Liver (tissue), 9 donors: ENCODE results near the gene SRY. TPM values are rescaled to one million over a fixed set of nuclear protein-coding genes. Genes with fewer than 3 reads are reported as not detected.

Source experiments
- DNase-seq: peaks from one replicate; pipeline ENCODE4 v3.0.0-alpha.2; 2017; ENCODE audit warnings: low spot score
- H3K27ac ChIP-seq, 2 donors: one replicate each; pipeline ENCODE4 v1.7.0; 2013; ENCODE audit warnings: inconsistent platforms in 2 of 2, low read length in 2 of 2, control low read depth in 1 of 2, low read depth in 1 of 2, mild to moderate bottlenecking in 1 of 2
- H3K27me3 ChIP-seq, 4 donors: one replicate each; pipeline versions ENCODE4 v1.6.1 to v1.7.0; 2013; ENCODE audit warnings: low read length in 3 of 4, inconsistent platforms in 1 of 4, mild to moderate bottlenecking in 1 of 4, moderate library complexity in 1 of 4; ENCODE audit not compliant: control insufficient read depth in 4 of 4, insufficient read depth in 4 of 4
- H3K36me3 ChIP-seq, 4 donors: one replicate each; pipeline versions ENCODE4 v1.6.1 to v1.7.0; 2013; ENCODE audit warnings: low read length in 3 of 4, mild to moderate bottlenecking in 3 of 4, low read depth in 1 of 4, moderate library complexity in 1 of 4; ENCODE audit not compliant: control insufficient read depth in 4 of 4, insufficient read depth in 3 of 4
- H3K4me1 ChIP-seq, 4 donors: one replicate each; pipeline versions ENCODE4 v1.6.1 to v1.7.0; 2013; ENCODE audit warnings: low read length in 3 of 4, mild to moderate bottlenecking in 3 of 4, moderate library complexity in 1 of 4; ENCODE audit not compliant: control insufficient read depth in 4 of 4, insufficient read depth in 4 of 4
- H3K4me3 ChIP-seq, 3 donors: one replicate each; pipeline versions ENCODE4 v1.6.1 to v1.7.0; 2013; ENCODE audit warnings: low read length in 3 of 3, control low read depth in 1 of 3, low read depth in 1 of 3, mild to moderate bottlenecking in 1 of 3
- H3K9ac ChIP-seq, 2 donors: one replicate each; pipeline ENCODE4 v1.7.0; 2013; ENCODE audit warnings: low read length in 2 of 2, mild to moderate bottlenecking in 2 of 2, moderate library complexity in 2 of 2, control low read depth in 1 of 2, low read depth in 1 of 2
- H3K9me3 ChIP-seq, 4 donors: one replicate each; pipeline versions ENCODE4 v1.6.1 to v1.7.0; 2013; ENCODE audit warnings: low read length in 3 of 4; ENCODE audit not compliant: control insufficient read depth in 4 of 4
- EGR1 ChIP-seq, 2 donors: IDR thresholded peaks; 2 replicates each; pipeline ENCODE4 v1.6.1; 2016 to 2018; ENCODE audit warnings: antibody characterized with exemption in 2 of 2, low read depth in 2 of 2
- FOXA1 ChIP-seq: IDR thresholded peaks from 2 replicates; pipeline ENCODE4 v1.6.1; 2016; ENCODE audit warnings: antibody characterized with exemption
- FOXA2 ChIP-seq: IDR thresholded peaks from 2 replicates; pipeline ENCODE4 v1.6.1; 2016; ENCODE audit warnings: antibody characterized with exemption
- HNF4A ChIP-seq, 2 donors: conservative IDR thresholded peaks; 2 replicates each; pipeline ENCODE4 v1.6.1; 2016; ENCODE audit warnings: antibody characterized with exemption in 2 of 2, mild to moderate bottlenecking in 2 of 2
- HNF4G ChIP-seq: IDR thresholded peaks from 2 replicates; pipeline ENCODE4 v1.6.1; 2016; ENCODE audit warnings: antibody characterized with exemption
- JUND ChIP-seq, 2 donors: IDR thresholded peaks; 2 replicates each; pipeline ENCODE4 v1.6.1; 2016; ENCODE audit warnings: antibody characterized with exemption in 2 of 2
- NR2F2 ChIP-seq: IDR thresholded peaks from 2 replicates; pipeline ENCODE4 v1.6.1; 2016; ENCODE audit warnings: antibody characterized with exemption
- RAD21 ChIP-seq, 2 donors: IDR thresholded peaks; 2 replicates each; pipeline ENCODE4 v1.6.1; 2016; ENCODE audit warnings: antibody characterized with exemption in 2 of 2, mild to moderate bottlenecking in 2 of 2
- RXRA ChIP-seq, 2 donors: IDR thresholded peaks; 2 replicates each; pipeline ENCODE4 v1.6.1; 2017 to 2018; ENCODE audit warnings: antibody characterized with exemption in 2 of 2, mild to moderate bottlenecking in 1 of 2
- SP1 ChIP-seq: IDR thresholded peaks from 2 replicates; pipeline ENCODE4 v1.6.1; 2018; ENCODE audit warnings: antibody characterized with exemption, mild to moderate bottlenecking
- TAF1 ChIP-seq: conservative IDR thresholded peaks from 2 replicates; pipeline ENCODE4 v1.6.1; 2016; ENCODE audit warnings: antibody characterized with exemption, mild to moderate bottlenecking
- YY1 ChIP-seq: IDR thresholded peaks from 2 replicates; pipeline ENCODE4 v1.6.1; 2016; ENCODE audit warnings: antibody characterized with exemption, mild to moderate bottlenecking
- WGBS: extraction: QIAGEN DNeasy Blood & Tissue Kit; methylation state at CpG from one replicate; pipeline ENCODE4 v1.1.7; 2013; 5-methylcytosine and 5-hydroxymethylcytosine counted together
- polyA plus RNA-seq, 2 donors: library from polyadenylated mRNA; stranded (reverse) in 1 of 2; unstranded in 1 of 2; fragments of 200-250 nt in 1 of 2; fragments of >200 nt in 1 of 2; fragmentation: Nextera tagmentation in 1 of 2; extraction: Ambion mirVana in 1 of 2; gene quantifications; one replicate each; pipeline versions ENCODE4 v1.2.1 to v1.2.3, GENCODE V29; 2013 to 2015
- total RNA-seq, 2 donors: library from RNA; depleted of rRNA; stranded (reverse); fragments of >200 nt; gene quantifications; one replicate each; pipeline ENCODE4 v1.2.3, GENCODE V29; 2014
- TF ChIP-seq, protein P1 (sequence below): IDR thresholded peaks from 2 replicates; pipeline ENCODE4 v1.6.1; 2016; ENCODE audit warnings: antibody characterized with exemption, mild to moderate bottlenecking
- TF ChIP-seq, protein P2 (sequence below): IDR thresholded peaks from 2 replicates; pipeline ENCODE4 v1.6.1; 2016; ENCODE audit warnings: antibody characterized with exemption
- TF ChIP-seq, protein P3 (sequence below): IDR thresholded peaks from 2 replicates; pipeline ENCODE4 v1.6.1; 2016; ENCODE audit warnings: antibody characterized with exemption
- TF ChIP-seq, protein P4 (sequence below): fragments of 150-350 bp; IDR thresholded peaks from 2 replicates; pipeline ENCODE4 v1.5.1; 2017; ENCODE audit warnings: improper control_type of control experiment, low read depth, low read length; ENCODE audit not compliant: missing input control
- TF ChIP-seq, protein P5 (sequence below): IDR thresholded peaks from 2 replicates; pipeline ENCODE4 v1.6.1; 2016; ENCODE audit warnings: antibody characterized with exemption
- donor health status: healthy.
- donor health status: healthy.
- donor health status: healthy.
- donor health status: healthy.
- donor health status: healthy.

The SRY gene
- total and polyA plus RNA-seq, 4 donors, result 2.6 TPM; not detected in 3

DNA sequence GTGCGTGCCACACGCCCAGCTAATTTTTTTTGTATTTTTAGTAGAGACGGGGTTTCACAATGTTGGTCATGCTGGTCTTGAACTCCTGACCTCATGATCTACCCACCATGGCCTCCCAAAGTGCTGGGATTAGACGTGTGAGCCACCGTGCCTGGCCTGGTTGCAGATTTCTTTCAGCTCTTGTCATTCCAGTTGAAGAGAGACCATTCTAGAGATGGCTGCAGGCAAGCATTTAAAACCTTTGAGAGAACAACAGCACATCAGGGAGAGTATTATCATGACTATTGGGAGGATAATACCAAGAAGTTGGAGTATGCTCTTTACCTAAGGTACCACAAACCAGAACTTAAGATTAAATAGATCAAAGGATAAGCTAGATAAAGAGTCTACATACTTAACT is 41.0 kb upstream of the SRY start:
- Histone ChIP-seq H3K4me1 (no peaks in the 10 kb centered on the region), H3K9me3 (no peaks in the 10 kb centered on the region), H3K4me3 (no peak overlapping the region), H3K36me3 (no peaks in the 10 kb centered on the region), H3K9ac (no peak overlapping the region), H3K27ac (no peak overlapping the region), H3K27me3 (no peaks in the 10 kb centered on the region)
- WGBS, result 86% methylated on average over 5 of the region's 5 CpGs
- TF ChIP-seq, protein P1, sequence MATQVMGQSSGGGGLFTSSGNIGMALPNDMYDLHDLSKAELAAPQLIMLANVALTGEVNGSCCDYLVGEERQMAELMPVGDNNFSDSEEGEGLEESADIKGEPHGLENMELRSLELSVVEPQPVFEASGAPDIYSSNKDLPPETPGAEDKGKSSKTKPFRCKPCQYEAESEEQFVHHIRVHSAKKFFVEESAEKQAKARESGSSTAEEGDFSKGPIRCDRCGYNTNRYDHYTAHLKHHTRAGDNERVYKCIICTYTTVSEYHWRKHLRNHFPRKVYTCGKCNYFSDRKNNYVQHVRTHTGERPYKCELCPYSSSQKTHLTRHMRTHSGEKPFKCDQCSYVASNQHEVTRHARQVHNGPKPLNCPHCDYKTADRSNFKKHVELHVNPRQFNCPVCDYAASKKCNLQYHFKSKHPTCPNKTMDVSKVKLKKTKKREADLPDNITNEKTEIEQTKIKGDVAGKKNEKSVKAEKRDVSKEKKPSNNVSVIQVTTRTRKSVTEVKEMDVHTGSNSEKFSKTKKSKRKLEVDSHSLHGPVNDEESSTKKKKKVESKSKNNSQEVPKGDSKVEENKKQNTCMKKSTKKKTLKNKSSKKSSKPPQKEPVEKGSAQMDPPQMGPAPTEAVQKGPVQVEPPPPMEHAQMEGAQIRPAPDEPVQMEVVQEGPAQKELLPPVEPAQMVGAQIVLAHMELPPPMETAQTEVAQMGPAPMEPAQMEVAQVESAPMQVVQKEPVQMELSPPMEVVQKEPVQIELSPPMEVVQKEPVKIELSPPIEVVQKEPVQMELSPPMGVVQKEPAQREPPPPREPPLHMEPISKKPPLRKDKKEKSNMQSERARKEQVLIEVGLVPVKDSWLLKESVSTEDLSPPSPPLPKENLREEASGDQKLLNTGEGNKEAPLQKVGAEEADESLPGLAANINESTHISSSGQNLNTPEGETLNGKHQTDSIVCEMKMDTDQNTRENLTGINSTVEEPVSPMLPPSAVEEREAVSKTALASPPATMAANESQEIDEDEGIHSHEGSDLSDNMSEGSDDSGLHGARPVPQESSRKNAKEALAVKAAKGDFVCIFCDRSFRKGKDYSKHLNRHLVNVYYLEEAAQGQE, result no peak
- TF ChIP-seq, protein P2, sequence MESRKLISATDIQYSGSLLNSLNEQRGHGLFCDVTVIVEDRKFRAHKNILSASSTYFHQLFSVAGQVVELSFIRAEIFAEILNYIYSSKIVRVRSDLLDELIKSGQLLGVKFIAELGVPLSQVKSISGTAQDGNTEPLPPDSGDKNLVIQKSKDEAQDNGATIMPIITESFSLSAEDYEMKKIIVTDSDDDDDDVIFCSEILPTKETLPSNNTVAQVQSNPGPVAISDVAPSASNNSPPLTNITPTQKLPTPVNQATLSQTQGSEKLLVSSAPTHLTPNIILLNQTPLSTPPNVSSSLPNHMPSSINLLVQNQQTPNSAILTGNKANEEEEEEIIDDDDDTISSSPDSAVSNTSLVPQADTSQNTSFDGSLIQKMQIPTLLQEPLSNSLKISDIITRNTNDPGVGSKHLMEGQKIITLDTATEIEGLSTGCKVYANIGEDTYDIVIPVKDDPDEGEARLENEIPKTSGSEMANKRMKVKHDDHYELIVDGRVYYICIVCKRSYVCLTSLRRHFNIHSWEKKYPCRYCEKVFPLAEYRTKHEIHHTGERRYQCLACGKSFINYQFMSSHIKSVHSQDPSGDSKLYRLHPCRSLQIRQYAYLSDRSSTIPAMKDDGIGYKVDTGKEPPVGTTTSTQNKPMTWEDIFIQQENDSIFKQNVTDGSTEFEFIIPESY, result no peak
- TF ChIP-seq TAF1 (no peak), HNF4A (conservative IDR thresholded peaks at IDR 0.05) (no peak), NR2F2 (no peak), HNF4G (no peak), SP1 (no peak), JUND (IDR thresholded peaks at IDR 0.05) (no peak), EGR1 (IDR thresholded peaks at IDR 0.05; ENCODE audit: low read depth in 2 of 2) (no peak), YY1 (no peak), RAD21 (IDR thresholded peaks at IDR 0.05) (no peak), FOXA2 (no peak), RXRA (IDR thresholded peaks at IDR 0.05) (no peak)
- TF ChIP-seq, protein P3, sequence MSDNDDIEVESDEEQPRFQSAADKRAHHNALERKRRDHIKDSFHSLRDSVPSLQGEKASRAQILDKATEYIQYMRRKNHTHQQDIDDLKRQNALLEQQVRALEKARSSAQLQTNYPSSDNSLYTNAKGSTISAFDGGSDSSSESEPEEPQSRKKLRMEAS, result no peak
- TF ChIP-seq, protein P4, sequence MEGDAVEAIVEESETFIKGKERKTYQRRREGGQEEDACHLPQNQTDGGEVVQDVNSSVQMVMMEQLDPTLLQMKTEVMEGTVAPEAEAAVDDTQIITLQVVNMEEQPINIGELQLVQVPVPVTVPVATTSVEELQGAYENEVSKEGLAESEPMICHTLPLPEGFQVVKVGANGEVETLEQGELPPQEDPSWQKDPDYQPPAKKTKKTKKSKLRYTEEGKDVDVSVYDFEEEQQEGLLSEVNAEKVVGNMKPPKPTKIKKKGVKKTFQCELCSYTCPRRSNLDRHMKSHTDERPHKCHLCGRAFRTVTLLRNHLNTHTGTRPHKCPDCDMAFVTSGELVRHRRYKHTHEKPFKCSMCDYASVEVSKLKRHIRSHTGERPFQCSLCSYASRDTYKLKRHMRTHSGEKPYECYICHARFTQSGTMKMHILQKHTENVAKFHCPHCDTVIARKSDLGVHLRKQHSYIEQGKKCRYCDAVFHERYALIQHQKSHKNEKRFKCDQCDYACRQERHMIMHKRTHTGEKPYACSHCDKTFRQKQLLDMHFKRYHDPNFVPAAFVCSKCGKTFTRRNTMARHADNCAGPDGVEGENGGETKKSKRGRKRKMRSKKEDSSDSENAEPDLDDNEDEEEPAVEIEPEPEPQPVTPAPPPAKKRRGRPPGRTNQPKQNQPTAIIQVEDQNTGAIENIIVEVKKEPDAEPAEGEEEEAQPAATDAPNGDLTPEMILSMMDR, result no peak
- no peak for DNase-seq

DNA sequence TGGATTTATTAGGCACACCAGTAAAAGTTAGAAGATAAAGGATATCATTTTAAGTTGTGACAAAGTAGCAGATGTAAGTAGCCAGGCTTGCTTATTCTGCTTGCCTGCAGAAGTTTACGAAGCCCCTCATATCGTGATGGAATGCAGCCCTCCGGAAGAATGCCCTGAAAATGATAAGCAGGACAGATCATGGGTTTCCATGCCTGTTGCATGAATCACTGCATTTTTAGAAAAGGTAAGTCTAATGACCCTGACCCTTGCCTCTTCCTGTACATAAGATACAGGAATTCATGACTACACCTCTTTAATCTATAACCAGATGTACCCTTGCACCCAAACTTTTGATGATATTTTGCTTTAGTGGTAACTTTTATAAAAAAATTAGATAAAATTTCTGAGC is 37.0 kb upstream of the SRY start:
- DNase-seq, result no peak
- H3K9me3 ChIP-seq, result no peaks in the 10 kb centered on the region
- no peak overlapping the region for H3K27ac ChIP-seq
- 59% methylated on average over 3 of the region's 3 CpGs for WGBS
- H3K36me3 ChIP-seq, result no peaks in the 10 kb centered on the region
- no peaks in the 10 kb centered on the region for H3K4me1 ChIP-seq
- H3K27me3 ChIP-seq, result no peaks in the 10 kb centered on the region
- H3K4me3 ChIP-seq, result no peak overlapping the region
- H3K9ac ChIP-seq, result no peak overlapping the region
- TF ChIP-seq TAF1 (no peak), EGR1 (IDR thresholded peaks at IDR 0.05; ENCODE audit: low read depth in 2 of 2) (no peak), NR2F2 (no peak), FOXA1 (no peak), SP1 (no peak), RXRA (IDR thresholded peaks at IDR 0.05) (no peak)
- TF ChIP-seq, protein P3, result no peak
- TF ChIP-seq, protein P5, sequence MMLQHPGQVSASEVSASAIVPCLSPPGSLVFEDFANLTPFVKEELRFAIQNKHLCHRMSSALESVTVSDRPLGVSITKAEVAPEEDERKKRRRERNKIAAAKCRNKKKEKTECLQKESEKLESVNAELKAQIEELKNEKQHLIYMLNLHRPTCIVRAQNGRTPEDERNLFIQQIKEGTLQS, result no peak
- TF ChIP-seq, protein P1, result no peak
- TF ChIP-seq, protein P4, result no peak
